Heart right ventricle (tissue), 16 donors: Measurements from ENCODE around the gene RNF148. TPM values are rescaled to one million over a fixed set of nuclear protein-coding genes. Genes with fewer than 3 reads are reported as not detected.

Experiments used
- ATAC-seq, 8 donors: fragments of 200-7000 bp; cut with Tn5 transposase; one replicate each; pipeline ENCODE4 v1.9.1; 2020; ENCODE audit warnings: mild to moderate bottlenecking in 8 of 8, moderate library complexity in 8 of 8, moderate number of reproducible peaks in 1 of 8
- DNase-seq, 2 donors: peaks; one replicate each; pipeline ENCODE4 v3.0.0-alpha.2; 2020
- H3K27ac ChIP-seq, 10 donors: fragments of 200-600 bp; sonication (generic) in 2 of 10; one replicate each; pipeline versions ENCODE4 v1.5.0 to v1.8.0; 2020 to 2022; ENCODE audit warnings: mild to moderate bottlenecking in 3 of 10
- H3K27me3 ChIP-seq, 7 donors: fragments of 200-600 bp; one replicate each; pipeline ENCODE4 v1.8.0; 2021 to 2022; ENCODE audit warnings: mild to moderate bottlenecking in 2 of 7
- H3K36me3 ChIP-seq, 9 donors: fragments of 200-600 bp; sonication (generic) in 1 of 9; one replicate each; pipeline versions ENCODE4 v1.5.0 to v1.8.0; 2020 to 2022; ENCODE audit warnings: mild to moderate bottlenecking in 2 of 9
- H3K4me1 ChIP-seq, 9 donors: fragments of 200-600 bp; sonication (generic) in 1 of 9; one replicate each; pipeline versions ENCODE4 v1.5.0 to v1.8.0; 2020 to 2022; ENCODE audit warnings: mild to moderate bottlenecking in 4 of 9
- H3K4me3 ChIP-seq, 10 donors: fragments of 200-600 bp; sonication (generic) in 2 of 10; one replicate each; pipeline versions ENCODE4 v1.5.0 to v1.8.0; 2020 to 2022; ENCODE audit warnings: mild to moderate bottlenecking in 7 of 10, moderate library complexity in 2 of 10
- H3K9me3 ChIP-seq, 11 donors: fragments of 200-600 bp in 10 of 11; sonication (generic) in 2 of 11; one replicate each; pipeline versions ENCODE4 v1.5.0 to v1.8.0; 2013 to 2022; ENCODE audit warnings: mild to moderate bottlenecking in 2 of 11, control low read depth in 1 of 11, moderate library complexity in 1 of 11
- WGBS, 2 donors: extraction: QIAGEN DNeasy Blood & Tissue Kit; methylation state at CpG; one replicate each; pipeline ENCODE4 v1.1.7; 2013; ENCODE audit warnings: inconsistent platforms in 1 of 2; 5-methylcytosine and 5-hydroxymethylcytosine counted together
- intact Hi-C, 10 donors: fragments of 100-400 bp; cut with DNase I; formaldehyde crosslinking; loops; one replicate each; pipeline versions ENCODE4 v1.11.1 to v1.14.2; 2022
- long read RNA-seq, 3 donors: library from polyadenylated mRNA; unstranded; transcript quantifications; one replicate each; pipeline ENCODE4 v2.0.0, GENCODE V29; 2020 to 2021
- polyA plus RNA-seq, 2 donors: library from polyadenylated mRNA; stranded (reverse); fragments of 200-250 nt; gene quantifications; one replicate each; pipeline ENCODE4 v1.2.3, GENCODE V29; 2013
- total RNA-seq, 10 donors: library from RNA; stranded (reverse); fragmentation: NEBNext Ultra II Directional in 3 of 10; extraction: Animal tissue kit (Norgen Biotek cat#: 25700) in 3 of 10; gene quantifications; one replicate each; pipeline versions ENCODE4 v1.2.1 to v1.2.4, GENCODE V29; 2021 to 2023
- TF ChIP-seq, protein P1 (sequence below), 9 donors: fragments of 200-600 bp; sonication (generic) in 2 of 9; IDR thresholded peaks; one replicate each; pipeline versions ENCODE4 v1.5.0 to v1.8.0; 2021 to 2022; ENCODE audit warnings: antibody characterized with exemption in 9 of 9, mild to moderate bottlenecking in 5 of 9, moderate library complexity in 1 of 9
- donor health status: Arrhythmogenic right ventricular cardiomyopathy.
- donor health status: ischemic (EF 13 %, LVEDD 7.1; RV severe dilation, severe dysfunction).
- donor health status: healthy with polysubstance abuse.
- donor health status: DM: no; HTN: yes; CAD: no.
- donor health status: DM: no; HTN: no; CAD: no.
- donor health status: ischemic (EF 25% LVEDD 6.9; RV normal size, moderate dysfunction).
- donor health status: ischemic (EF 25% LVEDD 5.7; RV mildly dilated, moderate dysfunction).
- donor health status: healthy.
- donor health status: DM: yes; HTN: yes; CAD: no.
- donor health status: Ischemic cardiomyopathy.
- donor health status: ischemic (EF 35%, LVEDD 5.7; RV mildly dilated, moderate dysfunction).
- donor health status: nonischemic (EF 11% LVEDD 7.7; RV severe dilation, severe dysfunction).
- donor health status: DM: yes; HTN: yes; CAD: no.
- donor health status: PGD.
- donor health status: ischemic (EF 29% LVEDD 5.4; RV normal size, mild dysfunction).
- donor health status: nonischemic (EF 23%, LVEDD 6.1; RV moderate dilation, normal function).

Gene RNF148
- total RNA-seq (under 1 TPM in 6 of 10 donors, not detected in 4; 0.32 to 0.49 (median 0.36) TPM), polyA plus RNA-seq (under 1 TPM in 1 of 2 donors, not detected in 1; 0.03 TPM)
- long read RNA-seq, donor 1, result 0 reads
- long read RNA-seq, donor 2, result 0 reads
- long read RNA-seq, donor 3, result 0 reads

DNA sequence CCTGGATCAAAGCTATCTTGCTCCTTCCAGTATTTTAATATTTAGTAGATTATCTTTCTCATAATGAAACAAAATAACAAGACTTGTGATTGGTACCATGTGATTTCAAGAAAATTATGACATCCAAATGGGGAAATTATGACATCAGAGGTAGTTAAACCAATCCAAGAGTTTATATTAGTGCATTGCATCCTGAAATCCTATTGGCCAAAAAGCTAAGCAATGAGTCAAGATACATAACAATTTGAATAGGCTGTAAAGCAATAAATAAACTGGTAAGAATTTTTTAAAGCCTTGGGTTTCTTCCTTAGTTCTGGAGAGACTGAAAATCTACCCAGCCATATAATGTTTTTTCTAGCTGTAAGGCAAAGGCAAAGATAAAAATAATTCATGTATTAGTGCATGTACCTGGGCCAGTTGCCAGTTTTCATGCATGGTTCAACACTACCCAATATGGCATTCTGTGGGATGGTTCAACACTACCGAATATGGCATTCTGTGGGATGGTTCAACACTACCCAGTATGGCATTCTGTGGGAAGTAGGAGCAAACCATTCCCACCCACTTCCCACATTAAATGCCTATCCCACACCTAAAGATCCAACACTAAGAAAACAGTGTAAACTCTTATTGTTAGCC lies at the start of gene RNF148:
Gene RNF148 (minus strand): TSS at position 51 of the 639 bp plus-strand sequence. CDS start 172 bp downstream, outside the sequence.
- no peaks in the 10 kb centered on the region for H3K4me1 ChIP-seq
- no peaks in the 10 kb centered on the region for H3K9me3 ChIP-seq
- TF ChIP-seq, protein P1, sequence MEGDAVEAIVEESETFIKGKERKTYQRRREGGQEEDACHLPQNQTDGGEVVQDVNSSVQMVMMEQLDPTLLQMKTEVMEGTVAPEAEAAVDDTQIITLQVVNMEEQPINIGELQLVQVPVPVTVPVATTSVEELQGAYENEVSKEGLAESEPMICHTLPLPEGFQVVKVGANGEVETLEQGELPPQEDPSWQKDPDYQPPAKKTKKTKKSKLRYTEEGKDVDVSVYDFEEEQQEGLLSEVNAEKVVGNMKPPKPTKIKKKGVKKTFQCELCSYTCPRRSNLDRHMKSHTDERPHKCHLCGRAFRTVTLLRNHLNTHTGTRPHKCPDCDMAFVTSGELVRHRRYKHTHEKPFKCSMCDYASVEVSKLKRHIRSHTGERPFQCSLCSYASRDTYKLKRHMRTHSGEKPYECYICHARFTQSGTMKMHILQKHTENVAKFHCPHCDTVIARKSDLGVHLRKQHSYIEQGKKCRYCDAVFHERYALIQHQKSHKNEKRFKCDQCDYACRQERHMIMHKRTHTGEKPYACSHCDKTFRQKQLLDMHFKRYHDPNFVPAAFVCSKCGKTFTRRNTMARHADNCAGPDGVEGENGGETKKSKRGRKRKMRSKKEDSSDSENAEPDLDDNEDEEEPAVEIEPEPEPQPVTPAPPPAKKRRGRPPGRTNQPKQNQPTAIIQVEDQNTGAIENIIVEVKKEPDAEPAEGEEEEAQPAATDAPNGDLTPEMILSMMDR (IDR thresholded peaks at IDR 0.05), result no peak
- ATAC-seq (no peak), DNase-seq (no peak)
- H3K4me3 ChIP-seq, result no peak within 1 kb of the TSS
- WGBS, 2 donors, result 92 to 94% methylated on average over 1 of the region's 1 CpG
- H3K27me3 ChIP-seq, result no peaks in the 10 kb centered on the region
- no peaks in the 10 kb centered on the region for H3K36me3 ChIP-seq
- intact Hi-C loops, result no loop called here
- H3K27ac ChIP-seq, result no peak within 1 kb of the TSS

DNA sequence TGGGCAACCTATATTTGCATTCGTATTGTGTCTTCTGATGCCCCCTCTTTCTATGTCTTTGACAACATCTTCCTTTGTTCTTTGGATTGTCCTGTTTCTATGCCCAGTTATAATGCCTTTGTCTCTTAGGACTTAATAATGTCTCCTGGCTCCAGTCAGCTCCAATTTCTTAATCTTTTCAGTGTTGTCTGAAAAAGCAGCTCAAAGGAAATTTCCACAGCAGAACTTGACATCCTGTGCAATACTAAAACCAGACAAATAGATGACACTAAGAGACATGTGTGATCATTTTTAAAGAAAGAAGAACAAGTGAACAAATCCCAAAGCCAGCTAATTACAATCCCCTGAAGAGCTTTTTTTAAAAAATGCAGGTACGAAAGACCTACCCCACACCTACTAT lies 47.7 kb upstream of the RNF148 start:
- TF ChIP-seq, protein P1 (IDR thresholded peaks at IDR 0.05), result no peak

DNA sequence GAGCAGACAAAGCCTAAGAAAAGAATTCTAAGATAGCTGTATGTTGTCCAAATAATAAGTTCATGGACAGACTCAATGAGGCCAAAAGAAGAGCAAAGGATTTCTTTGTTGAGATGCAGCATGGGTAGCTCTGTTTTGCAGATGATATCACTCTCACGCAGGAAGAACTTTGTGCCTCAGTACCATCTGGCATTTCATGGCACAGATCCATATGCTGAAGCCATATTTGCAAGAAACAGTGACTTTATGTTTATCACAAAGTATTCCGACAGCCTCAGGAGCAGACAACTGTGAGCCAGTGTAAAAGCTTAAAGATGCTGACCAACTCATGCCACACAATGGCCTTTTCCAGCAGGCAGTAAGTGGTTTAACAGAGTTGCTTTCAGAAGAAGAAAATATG lies 45.5 kb upstream of the RNF148 start:
- WGBS, 2 donors, result 90 to 93% methylated on average over 2 of the region's 2 CpGs
- no peak for DNase-seq
- no peaks in the 10 kb centered on the region for H3K9me3 ChIP-seq
- no peaks in the 10 kb centered on the region for H3K36me3 ChIP-seq
- H3K4me1 ChIP-seq, result no peaks in the 10 kb centered on the region
- no peak for ATAC-seq
- H3K27me3 ChIP-seq, result no peaks in the 10 kb centered on the region
- H3K27ac ChIP-seq, result no peak overlapping the region
- TF ChIP-seq, protein P1 (IDR thresholded peaks at IDR 0.05), result no peak
- intact Hi-C loops, result no loop called here
- H3K4me3 ChIP-seq, result no peak overlapping the region

More for the DNA sequence above, 47.7 kb upstream of the RNF148 start:
- no peak overlapping the region for H3K4me3 ChIP-seq
- intact Hi-C loops, result no loop called here
- no peaks in the 10 kb centered on the region for H3K27me3 ChIP-seq
- WGBS, 2 donors, result 93 to 94% methylated on average over 2 of the region's 2 CpGs
- H3K36me3 ChIP-seq, result no peaks in the 10 kb centered on the region
- no peaks in the 10 kb centered on the region for H3K9me3 ChIP-seq
- no peak for DNase-seq
- H3K27ac ChIP-seq, result no peak overlapping the region
- H3K4me1 ChIP-seq, result no peaks in the 10 kb centered on the region
- ATAC-seq, result no peak

GRCh38 chr7:122746948-122747347 lies 44.2 kb upstream of the RNF148 start:
- H3K27me3 ChIP-seq, result no peaks in the 10 kb centered on the region
- no peaks in the 10 kb centered on the region for H3K4me1 ChIP-seq
- WGBS, 2 donors, result 73 to 78% methylated on average over 2 of the region's 2 CpGs
- intact Hi-C loops, result no loop called here
- DNase-seq, result no peak
- no peaks in the 10 kb centered on the region for H3K9me3 ChIP-seq
- ATAC-seq, result no peak
- no peak overlapping the region for H3K4me3 ChIP-seq
- no peak overlapping the region for H3K27ac ChIP-seq
- TF ChIP-seq, protein P1 (IDR thresholded peaks at IDR 0.05), result no peak
- no peaks in the 10 kb centered on the region for H3K36me3 ChIP-seq
